A673 (cell line): Measurements from ENCODE around the gene CDHR2.

ENCODE experiments used
- EZH2 ChIP-seq: fragments of 200-600 bp; sonication (generic); IDR thresholded peaks from 2 replicates; pipeline ENCODE4 v1.6.1; 2017; ENCODE audit warnings: borderline replicate concordance, low read depth, mild to moderate bottlenecking, mixed read lengths, antibody characterized with exemption, low read length; ENCODE audit not compliant: poor library complexity, severe bottlenecking
- TF ChIP-seq, protein P1 (sequence below): fragments of 300-800, 200-600 bp; sonication (generic); conservative IDR thresholded peaks from 2 replicates; pipeline ENCODE4 v1.5.1; 2017; ENCODE audit warnings: low read depth, mild to moderate bottlenecking, antibody characterized with exemption, low read length, moderate library complexity, mixed read lengths

DNA sequence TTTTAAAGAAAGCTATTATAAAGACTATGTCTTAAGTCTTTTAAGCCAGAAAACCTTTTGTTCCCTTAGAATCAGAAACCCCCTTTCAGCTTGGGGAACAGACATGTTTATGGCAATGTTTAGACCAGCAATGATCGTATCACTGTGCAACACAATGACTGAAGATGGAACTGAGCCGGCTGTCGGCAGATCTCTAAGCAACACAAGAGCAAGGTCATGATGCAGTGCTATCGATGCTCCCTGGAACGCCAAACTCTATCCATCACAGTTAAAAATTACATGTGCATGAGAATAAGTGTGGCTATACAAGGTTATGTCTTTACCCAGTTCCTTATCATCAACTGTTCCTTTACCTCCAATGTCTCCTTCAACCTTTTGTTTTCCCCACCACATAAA, 10.2 kb upstream of the CDHR2 start:
- TF ChIP-seq, protein P1, sequence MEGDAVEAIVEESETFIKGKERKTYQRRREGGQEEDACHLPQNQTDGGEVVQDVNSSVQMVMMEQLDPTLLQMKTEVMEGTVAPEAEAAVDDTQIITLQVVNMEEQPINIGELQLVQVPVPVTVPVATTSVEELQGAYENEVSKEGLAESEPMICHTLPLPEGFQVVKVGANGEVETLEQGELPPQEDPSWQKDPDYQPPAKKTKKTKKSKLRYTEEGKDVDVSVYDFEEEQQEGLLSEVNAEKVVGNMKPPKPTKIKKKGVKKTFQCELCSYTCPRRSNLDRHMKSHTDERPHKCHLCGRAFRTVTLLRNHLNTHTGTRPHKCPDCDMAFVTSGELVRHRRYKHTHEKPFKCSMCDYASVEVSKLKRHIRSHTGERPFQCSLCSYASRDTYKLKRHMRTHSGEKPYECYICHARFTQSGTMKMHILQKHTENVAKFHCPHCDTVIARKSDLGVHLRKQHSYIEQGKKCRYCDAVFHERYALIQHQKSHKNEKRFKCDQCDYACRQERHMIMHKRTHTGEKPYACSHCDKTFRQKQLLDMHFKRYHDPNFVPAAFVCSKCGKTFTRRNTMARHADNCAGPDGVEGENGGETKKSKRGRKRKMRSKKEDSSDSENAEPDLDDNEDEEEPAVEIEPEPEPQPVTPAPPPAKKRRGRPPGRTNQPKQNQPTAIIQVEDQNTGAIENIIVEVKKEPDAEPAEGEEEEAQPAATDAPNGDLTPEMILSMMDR = no peak
- TF ChIP-seq EZH2 = no peak
